HepG2 (cell line): Measurements from ENCODE around the gene C2orf81. TPM values are rescaled to one million over a fixed set of nuclear protein-coding genes. Genes with fewer than 3 reads are reported as not detected.

Experiments
- CBX5 ChIP-seq: sonication (generic); formaldehyde crosslinking; IDR thresholded peaks from 2 replicates; pipeline ENCODE4 v1.4.0; 2020; ENCODE audit warnings: missing genetic modification reagents, borderline replicate concordance
- FOXK2 ChIP-seq: fragments of 450-650 bp; IDR thresholded peaks from 2 replicates; pipeline ENCODE4 v1.6.1; 2016
- MYC ChIP-seq: sonication (generic); formaldehyde crosslinking; IDR thresholded peaks from 2 replicates; pipeline ENCODE4 v1.9.0; 2021; ENCODE audit warnings: missing genetic modification reagents, borderline replicate concordance
- PTBP1 ChIP-seq: fragments of 200-400 bp; formaldehyde crosslinking; IDR thresholded peaks from 2 replicates; pipeline ENCODE4 v1.6.1; 2018; ENCODE audit warnings: low read length, low read depth; ENCODE audit not compliant: poor library complexity, severe bottlenecking
- RFX1 ChIP-seq: fragments of 450-650 bp; IDR thresholded peaks from 2 replicates; pipeline ENCODE4 v1.6.1; 2017
- RFXANK ChIP-seq: IDR thresholded peaks from 2 replicates; pipeline ENCODE4 v1.6.1; 2016
- SP1 ChIP-seq, 2 experiments: fragments of 450-650 bp in 1 of 2; sonication (generic) in 1 of 2; formaldehyde crosslinking in 1 of 2; IDR thresholded peaks; 2 replicates each; pipeline versions ENCODE4 v1.4.0 to v1.6.1; 2016 to 2020; ENCODE audit warnings: missing genetic modification reagents in 1 of 2
- SP140L ChIP-seq: sonication (generic); formaldehyde crosslinking; IDR thresholded peaks from 2 replicates; pipeline ENCODE4 v1.4.0; 2020; ENCODE audit warnings: missing genetic modification reagents, borderline replicate concordance
- SRSF4 ChIP-seq: fragments of 200-400 bp; formaldehyde crosslinking; IDR thresholded peaks from one replicate; pipeline ENCODE4 v1.6.1; 2018; ENCODE audit warnings: mild to moderate bottlenecking, low read depth, low read length, moderate library complexity; ENCODE audit not compliant: poor library complexity, severe bottlenecking
- ZBTB1 ChIP-seq: sonication (generic); formaldehyde crosslinking; IDR thresholded peaks from 2 replicates; pipeline ENCODE4 v1.4.0; 2020; ENCODE audit warnings: missing genetic modification reagents, borderline replicate concordance
- ZBTB14 ChIP-seq: sonication (generic); formaldehyde crosslinking; IDR thresholded peaks from 2 replicates; pipeline ENCODE4 v1.4.0; 2020; ENCODE audit warnings: missing genetic modification reagents
- ZNF12 ChIP-seq: sonication (generic); formaldehyde crosslinking; IDR thresholded peaks from 2 replicates; pipeline ENCODE4 v1.5.0; 2020; ENCODE audit warnings: missing genetic modification reagents
- ZNF180 ChIP-seq: sonication (generic); formaldehyde crosslinking; IDR thresholded peaks from 2 replicates; pipeline ENCODE4 v1.4.0; 2020; ENCODE audit warnings: low read depth, missing genetic modification reagents, borderline replicate concordance
- ZNF235 ChIP-seq: sonication (generic); formaldehyde crosslinking; IDR thresholded peaks from 2 replicates; pipeline ENCODE4 v1.8.1; 2023; ENCODE audit warnings: mild to moderate bottlenecking, missing genetic modification reagents, borderline replicate concordance
- ZNF253 ChIP-seq: sonication (generic); formaldehyde crosslinking; IDR thresholded peaks from 2 replicates; pipeline ENCODE4 v1.8.0; 2022; ENCODE audit warnings: mild to moderate bottlenecking, missing genetic modification reagents, borderline replicate concordance
- ZNF326 ChIP-seq: sonication (generic); formaldehyde crosslinking; IDR thresholded peaks from 2 replicates; pipeline ENCODE4 v1.4.0; 2020; ENCODE audit warnings: missing genetic modification reagents, borderline replicate concordance
- ZNF333 ChIP-seq: sonication (generic); formaldehyde crosslinking; IDR thresholded peaks from 2 replicates; pipeline ENCODE4 v1.4.0; 2020; ENCODE audit warnings: mild to moderate bottlenecking, missing genetic modification reagents, borderline replicate concordance
- ZNF7 ChIP-seq: IDR thresholded peaks from 2 replicates; pipeline ENCODE4 v1.6.1; 2016; ENCODE audit warnings: missing biosample characterization, missing genetic modification reagents
- polyA plus RNA-seq, 8 experiments: library from polyadenylated mRNA; depleted of rRNA in 3 of 8; stranded (reverse) in 7 of 8; unstranded in 1 of 8; fragments of >200 nt; fragmentation: Illumina TruSeq in 4 of 8; extraction: Trizol in 4 of 8; gene quantifications; 2 replicates each; pipeline versions ENCODE4 v1.2.1 to v1.2.3, GENCODE V29; 2011 to 2016; ENCODE audit warnings: low read depth in 4 of 8, missing spikeins in 1 of 8, mixed read lengths in 1 of 8; ENCODE audit not compliant: insufficient read depth in 1 of 8
- total RNA-seq, 5 experiments: library from RNA; depleted of rRNA; stranded (reverse); fragments of >200 nt; fragmentation: Illumina TruSeq; extraction: Trizol; gene quantifications; 2 replicates each; pipeline ENCODE4 v1.2.3, GENCODE V29; 2016; ENCODE audit warnings: low read depth in 1 of 5
- TF ChIP-seq, protein P1 (sequence below): sonication (generic); formaldehyde crosslinking; IDR thresholded peaks from 2 replicates; pipeline ENCODE4 v1.8.1; 2023; ENCODE audit warnings: mild to moderate bottlenecking, missing genetic modification reagents, borderline replicate concordance
- TF ChIP-seq, protein P2 (sequence below): sonication (generic); formaldehyde crosslinking; IDR thresholded peaks from 2 replicates; pipeline ENCODE4 v1.8.1; 2023; ENCODE audit warnings: missing genetic modification reagents, mild to moderate bottlenecking, borderline replicate concordance
- TF ChIP-seq, protein P3 (sequence below): sonication (generic); formaldehyde crosslinking; conservative IDR thresholded peaks from 2 replicates; pipeline ENCODE4 v1.4.0; 2020; ENCODE audit warnings: missing genetic modification reagents
- TF ChIP-seq, protein P4 (sequence below): sonication (generic); formaldehyde crosslinking; IDR thresholded peaks from 2 replicates; pipeline ENCODE4 v1.5.1; 2020; ENCODE audit warnings: mild to moderate bottlenecking, missing genetic modification reagents, moderate library complexity

The C2orf81 gene
- total and polyA plus RNA-seq, 2 of the 13 experiments (the other 11 are each of a cell fraction or from before 2014, with no cell fraction given) = 0.15 to 0.17 TPM

GRCh38 chr2:74441690-74442482 is 20.5 kb upstream of the C2orf81 start, which contains the start of gene RTKN (continued):
- peak; percentile 66 for TF ChIP-seq PTBP1
- TF ChIP-seq, protein P1, sequence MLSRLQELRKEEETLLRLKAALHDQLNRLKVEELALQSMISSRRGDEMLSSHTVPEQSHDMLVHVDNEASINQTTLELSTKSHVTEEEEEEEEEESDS (CRISPR knock-in tag) = peak; percentile 80
- TF ChIP-seq ZNF326 = no peak; the same call in 1 of the 2 replicates
- no peak for TF ChIP-seq SP1 (IDR thresholded peaks at IDR 0.05)
- peak; percentile 13; the same call in 1 of the 2 replicates for TF ChIP-seq SP1 (CRISPR knock-in tag; IDR thresholded peaks at IDR 0.05)
- TF ChIP-seq ZNF7 (CRISPR knock-in tag) = no peak
- peak; percentile 11 for TF ChIP-seq MYC
- TF ChIP-seq FOXK2 = no peak
- peak; percentile 83; the same call in 1 of the 2 replicates for TF ChIP-seq ZNF253 (CRISPR knock-in tag)
- TF ChIP-seq, protein P2, sequence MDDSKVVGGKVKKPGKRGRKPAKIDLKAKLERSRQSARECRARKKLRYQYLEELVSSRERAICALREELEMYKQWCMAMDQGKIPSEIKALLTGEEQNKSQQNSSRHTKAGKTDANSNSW (CRISPR knock-in tag) = peak; percentile 32; the same call in 1 of the 2 replicates
- TF ChIP-seq CBX5 (CRISPR knock-in tag) = peak; percentile 24; the same call in 1 of the 2 replicates
- TF ChIP-seq ZNF333 (CRISPR knock-in tag) = no peak; the same call in none of the 2 replicates
- 0 out of 2 replicates have a peak, but pooled peaks have one; percentile 87 for TF ChIP-seq ZNF235 (CRISPR knock-in tag)
- TF ChIP-seq ZNF180 (CRISPR knock-in tag) = peak; percentile 78; the same call in 1 of the 2 replicates
- TF ChIP-seq, protein P3, sequence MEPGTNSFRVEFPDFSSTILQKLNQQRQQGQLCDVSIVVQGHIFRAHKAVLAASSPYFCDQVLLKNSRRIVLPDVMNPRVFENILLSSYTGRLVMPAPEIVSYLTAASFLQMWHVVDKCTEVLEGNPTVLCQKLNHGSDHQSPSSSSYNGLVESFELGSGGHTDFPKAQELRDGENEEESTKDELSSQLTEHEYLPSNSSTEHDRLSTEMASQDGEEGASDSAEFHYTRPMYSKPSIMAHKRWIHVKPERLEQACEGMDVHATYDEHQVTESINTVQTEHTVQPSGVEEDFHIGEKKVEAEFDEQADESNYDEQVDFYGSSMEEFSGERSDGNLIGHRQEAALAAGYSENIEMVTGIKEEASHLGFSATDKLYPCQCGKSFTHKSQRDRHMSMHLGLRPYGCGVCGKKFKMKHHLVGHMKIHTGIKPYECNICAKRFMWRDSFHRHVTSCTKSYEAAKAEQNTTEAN (CRISPR knock-in tag) = peak; percentile 57; the same call in 1 of the 2 replicates
- peak; percentile 58; the same call in 1 of the 2 replicates for TF ChIP-seq ZBTB14
- TF ChIP-seq ZNF12 (CRISPR knock-in tag) = 0 out of 2 replicates have a peak, but pooled peaks have one; percentile 61
- peak; percentile 16; the same call in 1 of the 2 replicates for TF ChIP-seq RFXANK (CRISPR knock-in tag)
- TF ChIP-seq SRSF4 = no peak
- no peak for TF ChIP-seq RFX1
- TF ChIP-seq SP140L = no peak; the same call in 1 of the 2 replicates
- TF ChIP-seq, protein P4, sequence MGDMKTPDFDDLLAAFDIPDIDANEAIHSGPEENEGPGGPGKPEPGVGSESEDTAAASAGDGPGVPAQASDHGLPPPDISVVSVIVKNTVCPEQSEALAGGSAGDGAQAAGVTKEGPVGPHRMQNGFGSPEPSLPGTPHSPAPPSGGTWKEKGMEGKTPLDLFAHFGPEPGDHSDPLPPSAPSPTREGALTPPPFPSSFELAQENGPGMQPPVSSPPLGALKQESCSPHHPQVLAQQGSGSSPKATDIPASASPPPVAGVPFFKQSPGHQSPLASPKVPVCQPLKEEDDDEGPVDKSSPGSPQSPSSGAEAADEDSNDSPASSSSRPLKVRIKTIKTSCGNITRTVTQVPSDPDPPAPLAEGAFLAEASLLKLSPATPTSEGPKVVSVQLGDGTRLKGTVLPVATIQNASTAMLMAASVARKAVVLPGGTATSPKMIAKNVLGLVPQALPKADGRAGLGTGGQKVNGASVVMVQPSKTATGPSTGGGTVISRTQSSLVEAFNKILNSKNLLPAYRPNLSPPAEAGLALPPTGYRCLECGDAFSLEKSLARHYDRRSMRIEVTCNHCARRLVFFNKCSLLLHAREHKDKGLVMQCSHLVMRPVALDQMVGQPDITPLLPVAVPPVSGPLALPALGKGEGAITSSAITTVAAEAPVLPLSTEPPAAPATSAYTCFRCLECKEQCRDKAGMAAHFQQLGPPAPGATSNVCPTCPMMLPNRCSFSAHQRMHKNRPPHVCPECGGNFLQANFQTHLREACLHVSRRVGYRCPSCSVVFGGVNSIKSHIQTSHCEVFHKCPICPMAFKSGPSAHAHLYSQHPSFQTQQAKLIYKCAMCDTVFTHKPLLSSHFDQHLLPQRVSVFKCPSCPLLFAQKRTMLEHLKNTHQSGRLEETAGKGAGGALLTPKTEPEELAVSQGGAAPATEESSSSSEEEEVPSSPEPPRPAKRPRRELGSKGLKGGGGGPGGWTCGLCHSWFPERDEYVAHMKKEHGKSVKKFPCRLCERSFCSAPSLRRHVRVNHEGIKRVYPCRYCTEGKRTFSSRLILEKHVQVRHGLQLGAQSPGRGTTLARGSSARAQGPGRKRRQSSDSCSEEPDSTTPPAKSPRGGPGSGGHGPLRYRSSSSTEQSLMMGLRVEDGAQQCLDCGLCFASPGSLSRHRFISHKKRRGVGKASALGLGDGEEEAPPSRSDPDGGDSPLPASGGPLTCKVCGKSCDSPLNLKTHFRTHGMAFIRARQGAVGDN (CRISPR knock-in tag) = peak; percentile 89
- no peak for TF ChIP-seq ZBTB1 (CRISPR knock-in tag)
